ENCODE data around the gene SPATC1L. TPM values are rescaled to one million over a fixed set of nuclear protein-coding genes. Genes with fewer than 3 reads are reported as not detected.

The SPATC1L gene
- total and polyA plus RNA-seq, 2 of the 8 experiments (the other 6 are each of a cell fraction or from before 2014, with no cell fraction given): 24.9 to 50.0 TPM

- H3K18ac ChIP-seq (ENCODE audit: extremely low read depth, low read length): no peak overlapping the region
- no peaks in the 10 kb centered on the region for H3K79me2 ChIP-seq (ENCODE audit: control insufficient read depth in 1 of 2, insufficient read depth in 2 of 2, low read length in 2 of 2)
- H2BK15ac ChIP-seq (ENCODE audit: low read length): no peak overlapping the region
- no peak overlapping the region for H3K9ac ChIP-seq (replicated peaks in 1 of 4; ENCODE audit: extremely low read depth in 1 of 4, low read depth in 3 of 4, low read length in 3 of 4)
- DNase-seq (ENCODE audit: low read depth in 1 of 2, low spot score in 2 of 2) (no peak), FAIRE-seq (no peak)
- H3K4me1 ChIP-seq (replicated peaks in 1 of 4; ENCODE audit: control insufficient read depth in 3 of 4, insufficient read depth in 4 of 4, low read length in 3 of 4): peaks cover 0 to 8% (median 4%) of the 10 kb centered on the region in 4 experiments; a peak in 3 of 7 replicates
- no peak overlapping the region for H2BK5ac ChIP-seq (ENCODE audit: low read depth, low read length)
- H2BK20ac ChIP-seq (ENCODE audit: low read length): no peak overlapping the region
- H2BK12ac ChIP-seq (ENCODE audit: low read depth, low read length): no peak overlapping the region
- no peak overlapping the region for H4K91ac ChIP-seq (replicated peaks; ENCODE audit: insufficient read length, low read length)
- peaks cover 0 to 8% of the 10 kb centered on the region in 2 experiments; a peak in 1 of 4 replicates for H3K9me3 ChIP-seq (ENCODE audit: insufficient read depth in 2 of 2, low read depth in 1 of 2, low read length in 1 of 2)
- H3K79me1 ChIP-seq (ENCODE audit: low read depth, low read length): no peaks in the 10 kb centered on the region
- H3K4me2 ChIP-seq (ENCODE audit: insufficient read depth in 1 of 2, low read depth in 2 of 2, low read length in 2 of 2): no peak overlapping the region
- no peak overlapping the region for H3K4me3 ChIP-seq (ENCODE audit: extremely low read depth in 1 of 4, insufficient read depth in 2 of 4, low read depth in 3 of 4, low read length in 4 of 4)
- H3K36me3 ChIP-seq (ENCODE audit: control insufficient read depth in 2 of 4, insufficient read depth in 4 of 4, low read length in 3 of 4): no peaks in the 10 kb centered on the region; a peak in 1 of 8 replicates
- no peak overlapping the region for H2AFZ ChIP-seq (ENCODE audit: low read length)
- no peak overlapping the region for H3K23ac ChIP-seq (ENCODE audit: insufficient read length)
- 81% methylated on average over 14 of the region's 14 CpGs; no CpG with 5 or more reads in 1 of the 2 experiments for WGBS, 2 experiments (ENCODE audit: extremely low coverage in 1 of 2, insufficient coverage in 1 of 2, insufficient read length in 1 of 2, insufficient replicate concordance in 2 of 2, low coverage in 1 of 2, low lambda C conversion rate in 2 of 2, missing lambda C conversion rate in 1 of 2)
- POLR2A ChIA-PET (ENCODE audit: partially characterized antibody): no interaction called here
- CTCF ChIA-PET (ENCODE audit: partially characterized antibody): interaction anchor here (0.6 to 1.6 kb wide), 10 partner anchors 9 to 206 kb away, joined by 3 to 6 read pairs (median 4); no protein-coding TSS in a partner anchor
- H4K20me1 ChIP-seq (replicated peaks in 1 of 2; ENCODE audit: control insufficient read depth in 1 of 2, insufficient read depth in 2 of 2, low read length in 2 of 2): no peaks in the 10 kb centered on the region
- H3K23me2 ChIP-seq (ENCODE audit: low read depth, low read length): no peaks in the 10 kb centered on the region
- no peak overlapping the region for H3K56ac ChIP-seq (replicated peaks; ENCODE audit: insufficient read length, low read depth, low read length)
- no peak overlapping the region for H4K5ac ChIP-seq (ENCODE audit: insufficient read length, low read depth, low read length)
- H3K4ac ChIP-seq (replicated peaks; ENCODE audit: insufficient read length, low read depth, low read length): no peak overlapping the region
- no peak overlapping the region for H4K8ac ChIP-seq (ENCODE audit: extremely low read depth, insufficient read depth, low read length)
- H2AK5ac ChIP-seq (ENCODE audit: low read depth, low read length): no peak overlapping the region
- no peak overlapping the region for H3K14ac ChIP-seq (ENCODE audit: insufficient read length)
- H3K27me3 ChIP-seq (replicated peaks in 1 of 4; ENCODE audit: control insufficient read depth in 3 of 4, extremely low read depth in 1 of 4, insufficient read depth in 3 of 4, low read length in 3 of 4): peaks cover 0 to 6% (median 2%) of the 10 kb centered on the region in 4 experiments; a peak in 3 of 7 replicates
- TF ChIP-seq YY1 (IDR thresholded peaks at IDR 0.05; ENCODE audit: low read depth, low read length) (no peak), SP1 (IDR thresholded peaks at IDR 0.05; ENCODE audit: low read depth, low read length) (no peak), RXRA (IDR thresholded peaks at IDR 0.05; ENCODE audit: insufficient read depth, low read depth, low read length) (no peak), TBP (IDR thresholded peaks at IDR 0.05; ENCODE audit: low read depth, low read length) (no peak), CBX8 (IDR thresholded peaks at IDR 0.05; ENCODE audit: borderline replicate concordance, low read depth, low read length) (no peak), TCF12 (IDR thresholded peaks at IDR 0.05; ENCODE audit: low read depth, low read length) (no peak), BCL11A (IDR thresholded peaks at IDR 0.05; ENCODE audit: low read depth in 2 of 2, low read length in 2 of 2) (no peak), KDM5A (IDR thresholded peaks at IDR 0.05; ENCODE audit: low read length) (no peak), FOSL1 (IDR thresholded peaks at IDR 0.05; ENCODE audit: insufficient read depth, low read depth, low read length) (no peak)
- no peak overlapping the region for H3K27ac ChIP-seq (ENCODE audit: low read depth, low read length)
- H2BK120ac ChIP-seq (replicated peaks; ENCODE audit: low read depth, low read length): no peak overlapping the region
These were observed 37.4 kb downstream of the SPATC1L start for GRCh38 chr21:46146856-46147255.
